GM18511 (cell line): ENCODE results near the gene PCDH18.
"Not testable (repeated sequence)": the region's sequence is repeated elsewhere in the genome, so short reads cannot be mapped to it uniquely, and the experiment has no call there.

Experiments used
- ATAC-seq: cut with Tn5 transposase; IDR thresholded peaks from one replicate; pipeline ENCODE4 v1.9.1; 2021; ENCODE audit warnings: mild to moderate bottlenecking, moderate library complexity; ENCODE audit not compliant: unreplicated experiment

Gene PCDH18

DNA sequence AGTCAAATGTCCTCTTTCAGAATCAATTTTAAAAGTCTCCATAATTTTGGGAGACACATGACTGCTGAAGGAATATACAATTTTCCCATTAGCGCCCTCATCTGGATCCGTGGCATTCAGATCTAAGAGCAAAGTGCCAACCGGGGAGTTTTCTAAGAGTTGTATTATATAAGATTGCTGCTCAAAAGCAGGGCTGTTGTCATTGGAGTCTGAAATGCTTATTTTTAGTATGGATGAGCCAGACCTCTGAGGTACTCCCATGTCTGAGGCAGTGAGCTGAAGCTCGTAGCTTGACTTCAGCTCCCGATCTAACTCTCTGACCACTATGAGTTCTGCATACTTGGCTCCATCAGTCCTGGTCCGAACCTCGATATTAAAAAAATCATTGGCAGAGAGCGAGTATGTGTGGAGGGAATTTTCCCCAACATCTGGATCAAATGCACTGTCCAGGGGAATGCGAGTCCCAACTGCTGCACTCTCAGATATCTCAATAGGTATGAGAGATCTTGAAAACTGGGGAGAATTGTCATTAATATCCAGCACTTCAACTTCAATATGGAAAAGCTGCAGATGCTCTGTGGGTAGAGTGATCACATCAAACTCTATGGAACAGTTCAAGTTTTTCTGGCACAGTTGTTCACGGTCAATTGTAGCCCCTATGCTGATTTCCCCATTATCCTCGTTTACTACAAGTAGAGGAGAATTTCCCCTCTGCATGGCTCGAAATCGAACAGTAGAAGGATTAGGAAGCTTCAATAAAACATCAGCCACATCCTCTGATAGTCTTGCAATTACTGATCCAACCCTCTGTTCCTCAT, 917 bp downstream of the PCDH18 start:
- no peak for ATAC-seq

DNA sequence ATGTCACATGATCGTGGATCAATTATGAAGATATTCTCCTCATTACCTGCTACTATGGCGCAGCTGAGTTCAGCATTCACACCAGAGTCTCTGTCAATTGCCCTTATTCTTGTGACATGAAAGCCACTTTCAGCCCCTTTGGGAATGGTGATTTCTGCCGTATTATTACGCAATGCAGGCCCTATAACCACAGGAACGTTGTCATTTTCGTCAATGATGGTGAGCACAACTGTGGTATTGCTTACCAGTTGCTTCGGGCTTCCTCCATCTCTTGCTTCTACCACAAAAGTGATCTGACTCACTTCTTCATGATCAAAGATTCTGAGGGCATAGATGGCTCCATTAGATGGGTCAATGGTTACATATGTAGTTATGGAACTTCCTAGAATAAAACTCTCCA, 2.1 kb downstream of the PCDH18 start:
- ATAC-seq, result no peak

DNA sequence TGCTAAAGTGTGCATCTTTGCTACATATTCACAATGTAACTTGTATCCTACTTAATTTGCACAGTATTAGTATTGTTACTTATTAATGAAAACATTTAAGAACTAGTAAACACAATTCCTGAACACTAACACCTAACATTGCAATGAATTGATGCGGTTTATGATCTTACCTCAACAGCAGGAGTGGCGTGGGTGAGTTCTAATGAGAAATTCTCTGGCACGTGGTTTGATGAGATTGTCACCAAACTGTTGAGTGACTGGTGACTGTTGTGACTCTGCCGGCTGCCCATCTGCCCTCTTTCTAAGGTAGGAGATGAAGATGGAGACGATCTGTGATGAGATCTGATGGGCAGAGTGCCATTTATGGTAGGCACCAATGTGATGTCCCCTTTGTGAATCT, 2.9 kb downstream of the PCDH18 start:
- no peak for ATAC-seq

DNA sequence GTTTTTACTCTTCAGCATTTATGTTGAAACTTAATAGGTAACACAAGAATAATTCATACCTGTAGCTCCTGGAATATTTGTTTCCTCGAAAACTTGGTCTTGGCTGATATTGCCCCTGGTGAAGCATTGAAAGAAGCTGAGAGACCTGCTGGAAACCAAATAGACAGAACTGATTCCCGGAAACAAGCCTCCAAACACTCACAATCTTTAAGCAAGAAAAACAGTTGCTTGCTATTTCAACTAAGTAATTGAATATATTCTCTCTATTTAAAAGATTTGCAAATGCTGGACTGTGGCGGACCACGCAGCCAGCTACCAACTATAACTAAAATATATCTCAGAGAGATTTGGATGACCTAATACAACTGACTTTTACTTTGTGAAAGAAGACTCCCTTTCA, 3.6 kb downstream of the PCDH18 start:
- ATAC-seq, result no peak

DNA sequence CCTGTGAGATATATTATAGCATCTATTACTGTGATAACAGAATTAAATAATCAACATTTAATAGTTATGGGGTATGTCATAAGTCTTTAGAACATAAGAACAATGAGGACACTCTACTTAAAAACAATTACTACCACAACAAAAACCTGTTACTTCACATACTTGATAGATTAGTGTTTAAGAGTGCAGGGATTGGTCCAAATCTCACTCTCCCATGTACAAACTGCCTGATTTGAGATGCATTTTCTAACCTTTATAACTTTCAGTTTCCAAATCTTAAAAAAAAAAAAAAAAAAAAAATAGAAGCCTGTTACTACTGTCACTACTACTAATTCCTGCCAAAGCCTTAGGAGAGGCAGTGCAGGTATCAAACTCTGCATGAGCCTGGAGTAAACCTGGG, 5.6 kb downstream of the PCDH18 start:
- no peak for ATAC-seq

DNA sequence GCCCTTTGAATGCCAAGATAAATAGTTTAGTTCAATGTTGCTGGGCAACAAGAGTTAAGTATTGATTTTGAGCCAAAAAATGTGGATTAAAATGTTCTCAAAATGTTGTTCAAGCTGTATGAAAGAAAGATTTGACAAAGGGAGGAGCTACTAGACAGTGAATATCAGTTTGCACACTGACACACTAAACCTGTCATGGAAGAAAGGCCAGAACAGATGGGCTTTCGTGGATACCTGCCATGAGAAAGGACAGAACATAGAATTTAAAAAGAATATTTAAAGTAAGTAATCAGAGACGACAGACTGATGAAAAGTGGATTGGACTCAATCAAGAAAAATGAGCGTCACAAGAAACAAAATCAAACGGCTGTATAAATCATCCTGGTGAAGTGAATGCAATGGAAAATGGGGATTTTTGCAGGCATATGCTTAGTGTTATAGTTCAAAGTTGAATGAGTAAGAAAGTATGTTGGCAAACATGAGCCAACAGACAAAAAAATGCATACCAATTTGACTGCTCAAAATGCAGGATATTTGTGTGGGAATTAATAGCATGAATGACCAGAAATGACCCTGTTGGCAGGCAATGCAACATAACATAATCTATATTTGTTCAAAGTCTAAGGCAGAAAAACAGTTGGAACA, 7.4 kb downstream of the PCDH18 start:
- no peak for ATAC-seq

DNA sequence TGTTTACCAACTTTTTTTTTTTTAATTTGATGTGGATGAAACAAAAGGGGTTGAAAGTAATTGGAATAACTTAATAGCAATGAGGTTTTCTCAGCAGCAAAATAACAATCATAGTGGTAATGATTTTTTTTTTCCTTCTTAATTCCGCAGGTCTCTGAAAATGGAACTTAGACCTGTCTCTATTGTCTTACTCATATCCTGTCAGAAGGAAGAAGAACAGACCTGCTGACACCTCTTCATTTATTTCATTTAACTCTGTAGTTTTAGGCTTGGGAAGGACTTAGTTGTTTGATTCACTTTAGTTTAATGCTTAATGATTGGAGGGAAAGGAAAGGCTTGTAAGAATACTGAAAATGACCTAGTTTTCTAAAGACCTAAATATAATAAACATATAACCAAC, 9.0 kb downstream of the PCDH18 start:
- no peak for ATAC-seq

DNA sequence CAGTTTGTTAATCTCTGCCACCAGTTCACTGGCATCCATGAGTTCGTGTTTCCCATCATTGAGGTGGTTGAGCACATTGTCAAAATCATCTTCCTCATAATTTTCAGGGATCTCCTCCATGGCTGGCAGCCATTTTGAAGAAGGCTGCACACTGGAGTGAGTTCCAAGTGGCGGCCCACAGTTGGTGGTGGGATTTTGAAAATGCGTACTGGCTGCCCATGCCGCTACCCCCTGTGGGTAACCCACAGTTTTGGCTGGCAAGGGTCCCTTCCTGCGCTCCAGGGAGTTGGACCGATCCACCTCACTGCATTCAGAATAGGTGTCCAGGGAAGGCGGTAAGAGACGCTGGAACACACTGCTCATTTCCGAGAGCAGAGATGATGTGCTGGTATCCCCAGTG, 11.2 kb downstream of the PCDH18 start:
- no peak for ATAC-seq

DNA sequence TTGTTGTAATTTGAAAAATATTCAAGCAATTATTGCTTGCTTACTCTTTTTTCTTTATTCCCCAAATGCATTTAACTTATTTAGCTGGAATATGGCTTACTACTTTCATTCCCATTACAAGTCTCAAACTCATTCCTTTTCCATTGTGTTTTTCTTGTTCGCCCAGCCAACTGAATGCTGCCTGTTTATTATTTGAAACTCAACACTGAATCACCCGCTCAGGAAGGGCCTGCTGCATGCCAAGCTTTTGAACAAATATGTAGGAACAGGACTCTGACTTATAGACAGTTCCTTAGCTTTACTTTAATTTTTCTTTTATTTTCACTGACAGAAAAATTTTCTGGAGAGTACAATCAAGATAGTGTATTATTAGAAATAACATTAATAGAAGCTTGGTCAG, 12.9 kb downstream of the PCDH18 start:
- ATAC-seq, result no peak

DNA sequence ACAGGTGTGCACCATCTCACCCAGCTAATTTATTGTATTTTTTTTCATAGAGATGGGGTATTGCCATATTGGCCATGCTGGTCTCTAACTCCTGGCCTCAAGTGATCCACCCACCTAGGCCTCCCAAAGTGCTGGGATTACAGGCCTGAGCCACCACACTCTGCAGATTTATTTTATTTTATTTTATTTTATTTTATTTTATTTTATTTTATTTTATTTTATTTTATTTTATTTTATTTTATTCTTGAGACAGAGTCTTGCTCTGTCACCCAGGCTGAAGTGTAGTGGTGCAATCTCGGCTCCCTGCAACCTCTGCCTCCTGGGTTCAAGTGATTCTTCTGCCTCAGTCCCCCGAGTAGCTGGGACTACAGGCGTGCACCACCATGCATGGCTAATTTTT, 15.0 kb downstream of the PCDH18 start:
- not testable (repeated sequence) for ATAC-seq

DNA sequence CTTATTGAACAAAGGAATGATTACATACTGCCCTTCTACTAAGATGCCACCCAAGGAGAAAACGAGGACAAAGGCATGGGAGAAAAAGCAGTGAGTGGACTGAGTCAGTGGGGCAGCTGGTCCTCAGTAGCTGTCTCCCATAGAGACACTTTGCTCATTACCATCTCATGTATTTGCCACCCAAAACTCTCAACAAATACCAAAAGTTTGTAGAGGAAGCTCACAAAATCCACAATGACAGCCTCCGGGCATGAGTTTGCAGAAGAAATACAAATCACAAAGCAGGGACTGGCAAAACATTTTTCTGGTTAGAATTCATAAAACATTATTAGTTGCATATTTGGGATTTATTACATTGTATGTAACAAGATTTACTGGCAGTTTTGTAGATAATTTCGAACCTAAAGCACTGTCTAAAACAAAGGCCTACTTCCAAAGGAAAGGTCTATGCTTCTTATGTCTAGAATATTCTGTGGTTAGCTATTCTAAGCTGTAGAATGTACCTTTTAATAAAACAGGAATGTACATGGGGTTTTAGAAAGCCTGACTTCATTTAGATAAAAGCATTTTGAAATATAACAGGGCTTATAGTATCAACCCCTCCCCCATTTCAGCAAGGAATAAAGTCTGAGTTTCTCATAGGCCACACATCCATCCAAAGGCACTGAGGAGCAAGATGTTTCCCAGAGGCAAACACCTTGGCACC, 17.7 kb downstream of the PCDH18 start:
- ATAC-seq, result no peak

DNA sequence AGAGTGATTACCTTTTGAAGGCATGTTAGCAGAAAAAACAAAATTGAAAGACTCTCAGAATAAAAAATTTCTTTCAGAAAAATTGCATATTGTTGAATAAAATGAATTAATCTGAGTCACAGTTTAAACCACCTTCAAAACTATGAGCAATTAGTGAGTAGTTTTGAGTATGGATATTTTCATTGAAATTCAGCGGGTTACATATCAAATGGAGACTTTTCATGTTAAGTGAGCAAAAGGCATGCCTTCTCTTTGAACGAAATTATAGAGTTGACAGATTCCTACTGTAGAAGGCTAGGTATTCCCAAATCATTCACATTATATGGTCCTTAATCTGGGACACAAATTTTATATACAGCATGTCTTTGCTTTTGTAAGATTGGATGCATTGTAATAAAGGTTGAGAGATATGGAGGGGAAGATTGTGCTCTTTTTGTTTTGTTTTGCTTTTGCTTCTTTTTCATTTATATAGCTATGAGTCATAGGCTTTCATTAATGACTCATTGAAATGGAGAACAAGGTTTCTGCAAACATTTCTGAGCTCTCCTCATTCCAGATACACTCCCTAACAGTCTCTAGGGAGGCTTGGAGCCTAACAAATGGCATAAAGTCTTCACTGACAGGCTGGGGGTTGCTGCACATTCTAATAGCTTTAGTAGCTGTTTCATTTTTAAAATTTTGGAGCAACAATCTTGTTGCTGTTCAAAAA, 21.6 kb downstream of the PCDH18 start:
- ATAC-seq, result no peak

DNA sequence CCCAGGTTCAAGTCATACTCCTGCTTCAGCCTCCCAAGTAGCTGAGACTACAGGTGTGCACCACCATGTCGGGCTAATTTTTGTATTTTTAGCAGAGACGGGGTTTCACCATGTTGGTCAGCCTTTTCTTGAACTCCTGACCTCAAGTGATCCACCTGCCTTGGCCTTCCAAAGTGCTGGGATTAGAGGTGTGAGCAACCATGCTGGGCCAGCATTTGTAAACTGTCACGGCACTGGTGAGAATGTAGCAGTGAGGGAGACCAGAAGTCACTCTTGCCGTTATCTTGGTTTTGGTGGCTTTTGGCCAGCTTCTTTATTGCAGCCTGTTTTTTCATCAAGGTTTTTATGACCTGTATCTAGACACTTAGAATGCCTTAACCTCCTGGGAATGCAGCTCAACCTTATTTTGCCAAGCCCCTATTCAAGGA, 22.4 kb downstream of the PCDH18 start:
- no peak for ATAC-seq

DNA sequence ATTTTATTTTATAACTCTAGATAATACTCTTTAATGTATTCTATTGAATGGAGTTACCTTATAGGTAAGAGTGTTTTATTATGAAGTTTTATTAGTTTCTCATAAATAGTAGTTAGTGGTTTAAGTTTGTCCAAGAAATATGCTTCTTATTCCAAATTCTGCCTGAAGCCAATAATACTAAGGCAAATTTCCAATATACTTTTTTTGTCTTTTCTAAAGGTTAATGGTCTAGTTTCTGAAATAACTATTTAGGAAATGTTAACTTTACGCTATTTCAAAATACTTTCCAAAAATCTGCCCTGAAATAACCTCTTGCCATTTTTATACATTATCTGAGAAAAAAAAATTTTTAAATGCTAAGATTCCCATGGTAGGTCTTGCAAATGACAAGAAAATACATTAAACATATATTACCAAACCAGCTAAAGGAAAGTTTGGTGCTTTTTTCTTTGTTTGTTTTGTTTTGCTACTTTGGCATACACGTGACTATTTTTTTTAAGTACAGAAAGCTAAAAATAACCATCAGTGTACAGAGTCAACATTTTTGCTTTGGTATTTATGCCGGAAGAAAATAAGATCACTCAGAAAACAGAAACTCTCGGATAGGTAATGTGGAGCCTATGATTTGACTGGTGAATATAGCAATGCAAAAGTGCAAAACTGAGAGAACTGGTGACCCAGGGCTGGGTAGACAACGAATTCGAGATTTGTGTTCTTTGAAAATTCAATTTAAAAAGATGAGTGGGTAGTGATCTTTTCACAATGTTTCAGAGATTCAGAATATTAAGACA, 29.8 kb downstream of the PCDH18 start:
- ATAC-seq, result no peak

DNA sequence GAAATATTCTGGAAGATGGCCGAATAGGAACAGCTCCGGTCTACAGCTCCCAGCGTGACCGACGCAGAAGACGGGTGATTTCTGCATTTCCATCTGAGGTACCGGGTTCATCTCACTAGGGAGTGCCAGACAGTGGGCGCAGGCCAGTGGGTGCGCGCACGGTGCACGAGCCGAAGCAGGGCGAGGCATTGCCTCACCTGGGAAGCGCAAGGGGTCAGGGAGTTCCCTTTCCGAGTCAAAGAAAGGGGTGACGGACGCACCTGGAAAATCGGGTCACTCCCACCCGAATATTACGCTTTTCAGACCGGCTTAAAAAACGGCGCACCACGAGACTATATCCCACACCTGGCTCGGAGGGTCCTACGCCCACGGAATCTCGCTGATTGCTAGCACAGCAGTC, 36.0 kb downstream of the PCDH18 start:
- ATAC-seq, result not testable (repeated sequence)

DNA sequence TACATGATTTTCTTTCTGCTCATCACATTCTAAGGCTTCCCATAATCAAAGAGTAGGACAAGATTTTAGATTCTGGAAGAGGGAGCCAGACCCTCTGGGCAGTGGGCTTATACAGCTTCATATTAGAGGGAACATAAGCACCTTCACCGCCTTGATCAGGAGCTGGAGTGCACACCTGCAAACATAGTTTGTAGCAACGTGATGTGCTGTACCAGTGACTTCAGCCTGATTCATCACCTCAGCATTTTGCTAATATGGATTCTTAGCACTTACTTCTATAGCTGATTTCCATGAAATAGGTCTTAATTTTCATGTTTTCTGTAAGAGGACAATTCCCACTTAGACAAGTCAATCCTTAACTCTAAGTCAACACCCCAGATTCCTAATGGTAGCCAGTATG, 36.7 kb downstream of the PCDH18 start:
- no peak for ATAC-seq

DNA sequence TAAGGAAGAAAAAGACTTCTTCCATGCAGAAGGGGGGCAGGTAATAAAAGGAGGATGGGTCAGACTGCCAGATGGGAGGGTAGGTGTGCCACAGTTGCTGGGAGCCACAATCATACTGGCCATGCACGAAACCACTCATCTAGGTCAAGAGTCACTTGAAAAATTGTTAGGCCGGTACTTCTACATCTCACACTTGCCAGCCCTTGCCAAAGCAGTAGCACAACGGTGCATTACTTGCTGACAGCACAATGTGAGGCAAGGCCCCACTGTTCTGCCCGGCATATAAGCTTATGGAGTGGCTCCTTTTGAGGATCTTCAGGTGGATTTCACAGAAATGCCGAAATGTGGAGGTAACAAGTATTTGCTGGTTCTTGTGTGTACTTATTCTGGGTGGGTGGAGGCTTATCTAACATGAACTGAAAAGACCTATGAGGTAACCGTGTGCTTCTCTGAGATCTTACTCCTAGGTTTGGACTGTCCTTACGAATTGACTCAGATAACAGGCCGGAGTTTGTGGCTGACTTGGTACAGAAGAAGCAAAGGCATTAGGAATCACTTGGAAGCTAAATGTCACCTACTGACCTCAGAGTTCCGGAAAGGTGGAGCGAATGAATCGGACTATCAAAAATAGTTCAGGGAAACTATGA, 48.9 kb downstream of the PCDH18 start:
- not testable (repeated sequence) for ATAC-seq

DNA sequence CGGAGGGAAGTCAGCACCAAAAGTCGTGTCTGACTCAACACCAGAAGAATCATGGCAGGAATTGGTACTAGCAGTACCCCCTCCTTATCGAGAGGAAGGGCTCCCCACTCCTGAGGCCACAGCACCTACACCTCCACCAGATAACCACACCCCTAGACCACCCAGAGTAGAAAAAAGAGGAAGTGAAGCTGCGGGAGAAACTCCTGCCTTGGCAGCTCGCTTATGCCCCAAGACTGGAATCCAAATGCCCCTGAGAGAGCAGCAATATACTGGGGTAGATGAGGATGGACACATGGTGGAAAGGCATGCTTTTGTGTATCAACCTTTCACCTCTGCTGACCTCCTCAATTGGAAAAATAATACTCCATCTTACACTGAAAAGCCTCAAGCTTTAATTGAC, 52.6 kb downstream of the PCDH18 start:
- ATAC-seq, result not testable (repeated sequence)

DNA sequence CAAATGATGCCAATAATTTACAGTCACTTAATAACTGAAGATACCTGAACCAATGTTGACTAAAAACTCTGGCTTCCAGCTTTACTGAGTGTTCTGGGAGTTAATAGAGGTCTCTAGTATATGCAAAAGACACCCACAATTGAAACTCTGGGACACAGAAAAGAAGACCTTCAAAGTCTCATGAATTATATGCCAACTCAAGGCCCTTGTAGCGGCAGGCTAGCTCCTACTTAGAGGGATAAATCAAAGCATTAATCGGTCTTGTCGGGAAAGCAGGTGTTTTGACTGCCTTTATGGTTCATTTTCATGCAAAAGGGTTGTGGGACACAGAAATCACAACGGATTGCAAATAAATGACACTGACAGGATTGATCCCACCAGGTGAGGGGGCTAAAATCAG, 55.9 kb downstream of the PCDH18 start:
- no peak for ATAC-seq

DNA sequence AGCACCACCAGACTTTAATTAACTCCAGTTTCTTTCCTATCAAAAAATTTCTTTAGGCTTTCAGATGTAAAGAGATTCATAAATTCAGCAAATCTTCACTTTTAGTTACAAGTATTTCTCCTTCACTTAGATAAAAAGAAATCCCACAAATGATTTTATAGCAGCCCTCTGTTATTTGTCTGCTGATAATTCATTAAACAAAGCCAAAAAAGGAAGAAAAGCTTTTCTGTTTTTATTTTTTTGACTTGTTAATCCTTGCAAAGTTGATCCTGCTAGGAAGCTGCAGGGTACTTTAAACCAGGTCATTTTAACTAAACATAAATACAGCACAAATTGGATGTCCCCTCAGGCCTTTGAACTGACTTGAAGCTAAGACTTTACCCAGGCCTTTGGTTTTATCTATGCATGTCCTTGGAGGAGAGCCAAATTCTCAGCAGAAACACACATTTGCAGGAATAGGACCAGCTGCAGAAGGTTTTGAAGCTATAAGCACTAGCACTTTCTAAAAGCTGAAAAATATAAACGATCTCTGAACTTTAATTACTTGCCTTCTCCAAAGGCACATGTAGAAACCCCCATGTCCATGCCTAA, 57.5 kb downstream of the PCDH18 start:
- ATAC-seq, result no peak
